Activated CD4-positive, alpha-beta T cell treated with anti-CD3 and anti-CD28 coated beads, Interleukin-2, amount 50 U/mL, for 1 hour (primary cell): ENCODE data around the gene PTBP1.
A peak's percentile ranks its signal among the peaks of the same experiment; 100 is the strongest.

Experiments used
- DNase-seq: peaks from one replicate; pipeline ENCODE4 v3.0.0-alpha.2; 2020

PTBP1 gene

GRCh38 chr19:772730-773436, 24.4 kb upstream of the PTBP1 start:
- DNase-seq = no peak

- no peak for DNase-seq
Observed at GRCh38 chr19:776549-776948, 20.7 kb upstream of the PTBP1 start.

- no peak for DNase-seq
Observed at GRCh38 chr19:778910-779653, 18.2 kb upstream of the PTBP1 start.

- no peak for DNase-seq
Observed at GRCh38 chr19:780935-781334, 16.3 kb upstream of the PTBP1 start.

GRCh38 chr19:781800-782184, 15.5 kb upstream of the PTBP1 start:
- DNase-seq = no peak

- no peak for DNase-seq
Observed at GRCh38 chr19:782185-782877, 14.9 kb upstream of the PTBP1 start.

- DNase-seq = no peak
Observed at GRCh38 chr19:782878-783668, 14.2 kb upstream of the PTBP1 start.

GRCh38 chr19:784541-784940, 12.7 kb upstream of the PTBP1 start:
- DNase-seq = no peak

- DNase-seq = no peak
Observed at GRCh38 chr19:787536-787935, 9.7 kb upstream of the PTBP1 start.

GRCh38 chr19:788686-788982, 8.6 kb upstream of the PTBP1 start:
- no peak for DNase-seq

GRCh38 chr19:788983-789700, 8.1 kb upstream of the PTBP1 start:
- DNase-seq = no peak

GRCh38 chr19:789701-790060, 7.6 kb upstream of the PTBP1 start:
- no peak for DNase-seq

- DNase-seq = no peak
Observed at GRCh38 chr19:791007-791566, 6.2 kb upstream of the PTBP1 start.

- DNase-seq = no peak
Observed at GRCh38 chr19:791567-792305, 5.5 kb upstream of the PTBP1 start.

- no peak for DNase-seq
Observed at GRCh38 chr19:792306-792885, 4.9 kb upstream of the PTBP1 start.

- DNase-seq = no peak
Observed at GRCh38 chr19:793806-794205, 3.4 kb upstream of the PTBP1 start.

- DNase-seq = no peak
Observed at GRCh38 chr19:795073-795611, 2.1 kb upstream of the PTBP1 start.

- DNase-seq = no peak
Observed at GRCh38 chr19:795691-796581, 1.3 kb upstream of the PTBP1 start.

GRCh38 chr19:797528-798414, 519 bp downstream of the PTBP1 start:
- DNase-seq = peak; percentile 80
